SIG-M5 treated with dmso at 0.1 percent for 504 hours (cell line): ENCODE data around the gene DNAJC4.

Experiments used
- DNase-seq: peaks from one replicate; lab custom pipeline; 2025; ENCODE audit not compliant: unreplicated experiment; lab: John Stamatoyannopoulos, UW

DNAJC4 gene, protein sequence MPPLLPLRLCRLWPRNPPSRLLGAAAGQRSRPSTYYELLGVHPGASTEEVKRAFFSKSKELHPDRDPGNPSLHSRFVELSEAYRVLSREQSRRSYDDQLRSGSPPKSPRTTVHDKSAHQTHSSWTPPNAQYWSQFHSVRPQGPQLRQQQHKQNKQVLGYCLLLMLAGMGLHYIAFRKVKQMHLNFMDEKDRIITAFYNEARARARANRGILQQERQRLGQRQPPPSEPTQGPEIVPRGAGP

DNA sequence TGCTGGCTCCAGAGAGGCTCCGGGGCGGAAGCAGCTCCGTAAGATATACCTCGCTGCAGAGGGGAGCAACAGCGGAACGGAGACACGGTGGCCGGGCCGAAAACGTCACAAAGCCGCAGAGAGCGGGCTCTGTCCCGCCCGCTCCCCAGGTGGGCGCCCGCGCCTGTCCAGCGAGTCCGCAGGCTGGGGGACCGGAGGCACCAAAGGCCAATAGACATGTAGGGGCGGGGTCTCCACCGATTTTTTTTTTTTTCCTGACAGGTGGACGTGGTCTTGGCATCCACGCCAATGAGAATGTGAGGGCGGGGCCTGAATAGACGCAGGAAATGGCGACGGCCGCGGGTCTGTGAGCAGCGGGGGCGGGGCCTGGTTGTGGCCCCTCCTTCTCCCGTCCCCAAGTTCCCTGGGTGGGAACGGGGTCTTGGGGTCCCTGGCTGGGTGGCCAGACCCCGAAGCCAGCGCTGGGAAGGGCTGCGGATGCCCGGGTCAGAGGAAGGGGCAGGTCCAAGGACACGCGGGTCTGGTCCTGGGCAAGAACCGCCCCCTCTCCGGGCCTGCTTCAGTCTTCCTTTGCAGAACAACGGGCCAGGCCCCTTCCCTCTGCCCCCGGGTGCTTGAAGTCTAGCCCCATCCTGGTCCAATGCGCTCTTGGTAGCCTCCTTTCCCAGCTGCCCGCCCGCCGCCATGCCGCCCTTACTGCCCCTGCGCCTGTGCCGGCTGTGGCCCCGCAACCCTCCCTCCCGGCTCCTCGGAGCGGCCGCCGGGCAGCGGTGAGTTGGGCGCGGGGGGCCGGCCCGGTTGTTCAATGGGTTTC lies at the start of gene DNAJC4:
TSS of gene DNAJC4 (plus strand) at position 378 of the 814 bp plus-strand sequence. CDS start at position 685, 307 bp downstream.
- DNase-seq: peak; percentile 84

DNA sequence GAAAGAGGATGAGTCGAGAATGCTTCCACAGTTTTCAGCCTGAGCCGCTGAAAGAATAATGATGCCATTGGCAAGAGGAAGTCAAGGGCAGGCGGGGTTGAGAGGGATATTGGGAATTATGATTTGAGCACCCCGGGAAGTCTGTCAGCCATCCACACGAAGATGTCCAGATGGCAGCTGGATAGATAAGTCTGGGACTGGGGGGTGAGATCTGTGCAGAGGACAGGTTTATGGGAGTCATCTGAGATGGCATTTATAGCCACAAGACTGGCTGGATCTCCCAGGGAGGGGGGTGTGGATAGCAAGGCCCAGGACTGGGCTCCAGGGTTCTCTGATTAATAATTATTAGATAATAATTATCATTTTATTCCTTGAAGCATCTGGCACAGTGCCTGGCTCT lies 49.5 kb upstream of the DNAJC4 start:
- no peak for DNase-seq

DNA sequence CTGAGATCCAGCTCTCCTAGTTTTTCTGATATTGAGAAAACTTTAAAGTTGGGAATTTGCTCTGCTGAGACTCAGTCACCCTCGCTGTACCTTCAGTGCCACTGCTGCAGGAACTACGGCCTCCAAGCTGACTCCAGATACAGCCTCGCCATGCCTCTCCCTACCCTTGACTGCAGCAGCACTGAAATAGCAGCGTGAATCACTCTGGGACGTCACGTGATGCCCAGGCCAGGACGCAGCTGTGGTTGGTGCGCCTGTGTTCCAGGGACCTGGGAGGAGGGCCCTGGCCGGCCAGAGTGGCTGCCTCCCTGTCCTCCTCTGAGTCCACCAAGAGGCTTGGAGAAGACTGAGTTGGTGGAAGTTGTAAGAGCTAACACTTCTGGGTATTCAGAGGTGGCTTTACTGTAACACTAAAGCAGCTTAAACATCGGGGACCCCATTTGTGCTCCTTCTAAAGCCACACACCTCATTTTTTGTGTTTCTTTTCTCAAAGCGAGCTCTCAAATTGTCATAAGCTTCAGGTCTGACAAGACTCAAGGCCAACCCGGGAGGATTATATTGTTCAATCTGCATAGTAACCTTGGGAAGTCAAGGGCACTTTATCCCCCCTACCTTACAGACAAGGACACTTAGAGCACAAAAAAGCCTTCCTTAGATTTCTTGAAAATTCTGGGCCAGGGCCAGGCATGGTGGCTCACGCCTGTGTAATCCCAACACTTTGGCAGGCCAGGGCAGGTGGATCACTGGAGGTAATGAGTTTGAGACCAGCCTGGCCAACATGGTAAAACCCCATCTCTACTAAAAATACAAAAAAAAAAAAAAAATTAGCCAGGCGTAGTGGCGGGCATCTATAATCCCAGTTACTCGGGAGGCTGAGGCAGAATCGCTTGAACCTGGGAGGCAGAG lies 48.6 kb upstream of the DNAJC4 start:
- peak; percentile 84 for DNase-seq

DNA sequence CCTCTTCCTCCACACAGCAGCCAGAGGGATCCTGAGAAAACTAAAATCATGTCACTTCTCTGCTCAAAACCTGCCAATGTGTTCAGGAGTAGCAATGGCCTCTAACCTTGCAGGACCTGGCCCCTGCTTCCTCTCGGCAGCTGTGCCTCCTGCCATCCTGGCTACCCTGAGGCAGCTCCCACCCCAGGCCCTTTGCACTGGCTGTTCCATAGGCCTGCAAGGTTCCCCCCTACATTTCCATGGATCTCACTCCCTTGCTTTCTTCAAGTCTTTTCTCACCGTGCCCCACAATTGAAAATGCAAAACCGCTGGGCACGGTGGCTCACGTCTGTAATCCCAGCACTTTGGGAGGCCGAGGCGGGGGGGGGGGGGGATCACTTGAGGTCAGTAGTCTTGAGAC lies 46.5 kb upstream of the DNAJC4 start:
- no peak for DNase-seq

DNA sequence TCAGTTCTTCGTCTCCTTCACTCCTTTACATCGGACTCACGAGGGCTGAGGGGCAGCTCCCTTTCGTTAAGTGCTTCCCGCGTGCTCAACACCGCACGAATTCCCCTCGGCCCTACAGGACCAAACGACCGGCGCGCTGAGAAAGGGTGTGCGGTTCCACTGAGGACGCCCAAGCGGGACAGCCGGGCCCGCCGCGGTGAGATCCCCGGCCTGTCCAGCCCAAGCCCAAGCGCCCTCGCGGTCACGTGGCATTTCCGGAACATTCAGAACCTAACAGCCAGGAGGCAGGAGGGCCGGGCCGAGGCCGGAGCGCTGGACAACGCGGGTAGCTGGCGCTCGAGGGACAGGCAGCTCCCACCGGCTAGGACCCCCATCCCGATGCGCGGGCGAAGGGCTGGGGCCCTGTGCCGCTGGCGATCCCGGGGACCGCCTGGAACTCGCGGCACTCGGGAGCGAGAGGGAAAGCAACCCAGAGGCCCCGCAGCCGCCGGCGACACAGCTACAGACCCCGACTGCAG lies 45.1 kb upstream of the DNAJC4 start:
- DNase-seq: peak; percentile 46

DNA sequence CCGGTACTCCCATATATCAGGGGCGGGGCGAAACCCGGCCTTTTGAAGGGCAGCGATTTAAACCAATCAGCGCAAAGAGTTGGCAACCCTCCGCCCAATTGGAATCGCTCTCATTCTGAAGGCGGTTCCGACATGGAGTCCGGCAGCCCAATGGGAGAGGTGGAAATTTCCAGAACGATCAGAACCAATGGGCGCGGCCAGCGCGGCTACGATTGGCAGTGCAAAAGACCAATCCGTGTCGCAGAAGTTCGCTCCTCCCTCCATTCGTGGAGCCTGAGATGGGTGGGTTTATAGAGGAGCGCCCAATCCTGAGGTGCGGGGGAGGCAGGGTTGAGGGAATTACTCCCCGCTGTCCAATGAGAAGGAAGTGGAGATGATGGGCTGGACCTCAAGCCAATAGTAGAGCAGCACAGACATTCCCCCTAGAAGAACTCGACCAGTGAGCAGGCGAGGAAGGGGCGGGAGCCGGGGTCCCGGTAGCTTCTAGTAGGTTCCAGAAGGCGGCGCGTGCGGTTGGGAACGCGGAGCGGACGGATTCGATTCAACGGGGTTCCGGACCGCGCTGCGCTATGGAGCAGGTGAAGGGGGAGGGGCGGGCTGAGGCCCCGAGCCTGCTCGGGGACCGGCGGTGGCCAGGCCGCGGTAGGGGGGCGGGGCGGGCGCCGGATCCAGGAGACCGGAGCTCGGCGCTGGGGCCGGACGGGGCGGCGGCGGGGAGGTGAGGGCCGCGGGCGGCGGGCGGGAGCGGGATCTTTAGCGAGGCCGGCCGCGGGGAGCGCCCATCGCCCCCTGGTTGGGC lies 44.5 kb upstream of the DNAJC4 start, which contains the start of gene STIP1:
TSS of gene STIP1 (plus strand) at position 479 of the 799 bp plus-strand sequence. CDS start at position 570, 91 bp downstream.
- peak; percentile 100 for DNase-seq

DNA sequence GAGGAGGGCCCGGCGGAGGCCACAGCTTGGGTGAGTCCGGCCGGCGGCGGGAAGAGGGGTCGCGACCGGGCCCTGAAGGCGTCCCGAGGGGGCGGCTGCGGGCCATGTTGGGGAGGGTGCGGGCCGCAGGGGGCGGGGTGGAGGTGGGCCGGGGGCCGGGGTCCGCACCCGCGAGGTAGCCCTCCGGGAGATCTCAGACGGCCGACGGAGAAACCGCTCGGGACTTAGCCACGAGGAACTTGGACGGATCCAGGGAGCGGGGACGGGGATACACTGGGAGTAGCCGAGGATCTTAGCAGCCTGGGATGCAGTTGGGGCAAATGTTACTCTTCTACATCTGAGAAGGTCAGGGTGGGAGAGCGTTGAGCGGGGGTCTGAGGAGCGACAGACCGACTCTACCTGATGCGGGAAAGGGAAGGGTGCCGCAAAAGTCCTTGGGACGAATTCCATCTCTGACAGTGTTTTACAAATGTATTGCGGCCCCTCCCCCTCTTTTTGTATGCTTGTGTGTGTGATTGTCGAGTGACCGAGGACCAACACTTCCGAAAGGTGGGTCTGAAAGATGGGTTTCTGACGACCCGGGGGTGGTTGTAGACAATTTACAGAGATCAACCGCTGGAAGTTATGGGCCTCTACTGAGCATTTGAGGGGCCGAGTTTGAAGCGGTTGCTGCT lies 43.7 kb upstream of the DNAJC4 start:
- DNase-seq: no peak

DNA sequence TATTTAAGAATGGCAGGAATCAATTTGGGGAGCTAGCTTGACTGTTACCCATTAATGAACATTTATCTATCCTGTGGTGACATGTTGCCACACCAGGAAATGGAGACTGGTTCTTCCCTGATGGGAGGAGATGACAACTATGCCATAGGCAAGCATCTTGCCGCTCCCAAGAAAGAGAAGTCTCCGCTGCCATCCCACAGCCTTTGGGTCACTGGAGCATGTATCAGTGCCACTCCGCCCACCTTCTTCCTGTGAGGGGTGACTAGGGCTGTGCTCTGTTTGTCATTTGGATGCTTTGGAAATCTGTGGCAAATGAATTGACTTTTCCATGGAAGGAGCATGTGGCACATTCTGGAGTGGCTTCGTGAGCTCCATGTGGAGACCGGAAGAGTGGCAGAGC lies 37.9 kb upstream of the DNAJC4 start:
- DNase-seq: no peak

DNA sequence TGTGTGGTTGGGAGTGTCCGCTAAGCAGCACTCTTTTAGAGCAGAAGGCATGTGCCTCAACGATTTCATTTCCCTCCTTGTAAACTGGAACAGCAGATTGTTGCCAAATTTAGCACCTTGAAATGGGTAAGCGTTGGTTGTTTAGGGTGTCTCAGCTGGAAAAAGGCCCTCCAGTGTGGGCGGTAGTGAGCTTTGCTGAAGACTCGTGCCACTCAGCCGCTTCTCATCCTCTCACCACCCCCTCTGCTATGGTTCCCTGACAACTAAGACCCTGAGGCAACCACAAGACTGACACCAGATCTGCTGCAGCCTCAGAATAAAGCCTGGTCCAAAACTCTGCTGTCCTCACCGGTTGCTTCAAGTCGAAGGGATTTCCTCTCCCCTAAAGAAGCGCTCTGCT lies 33.7 kb upstream of the DNAJC4 start:
- DNase-seq: no peak

DNA sequence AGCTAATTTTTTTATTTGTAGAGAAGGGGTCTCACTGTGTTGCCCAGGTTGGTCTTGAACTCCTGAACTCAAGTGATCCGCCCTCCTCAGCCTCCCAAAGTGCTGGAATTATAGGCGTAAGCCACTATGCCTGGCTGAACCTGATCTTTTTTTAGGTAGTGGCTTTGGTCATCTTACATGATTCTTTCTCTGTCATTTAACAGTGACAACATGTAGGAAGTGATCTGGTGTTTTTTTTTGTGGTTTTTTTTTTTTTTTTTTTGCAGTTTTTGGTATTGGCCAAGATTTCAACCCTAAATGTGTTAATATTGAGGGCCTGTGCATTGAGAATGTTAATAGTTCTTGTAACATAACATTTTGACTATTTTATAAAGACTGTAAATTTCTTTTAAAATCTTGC lies 31.8 kb upstream of the DNAJC4 start:
- no peak for DNase-seq

DNA sequence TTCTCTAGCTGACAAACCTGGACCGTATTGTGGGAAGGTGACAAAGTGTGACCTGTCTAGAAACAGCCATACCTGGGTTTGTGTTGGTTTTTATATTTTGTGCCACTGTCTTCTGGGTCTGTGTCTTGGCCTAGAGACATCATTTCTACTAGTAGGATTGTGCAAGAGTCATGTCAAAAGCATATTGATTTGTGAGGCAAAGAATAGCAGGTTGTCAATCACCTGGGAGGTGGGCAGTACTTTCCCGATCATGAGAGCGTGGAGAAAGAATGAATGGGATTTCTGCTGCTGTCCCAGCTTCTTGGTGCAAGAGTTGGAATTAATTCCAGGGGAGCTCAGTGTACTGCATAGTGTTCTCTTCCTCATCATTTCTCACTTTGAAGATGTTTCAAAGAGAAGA lies 28.8 kb upstream of the DNAJC4 start:
- DNase-seq: no peak

DNA sequence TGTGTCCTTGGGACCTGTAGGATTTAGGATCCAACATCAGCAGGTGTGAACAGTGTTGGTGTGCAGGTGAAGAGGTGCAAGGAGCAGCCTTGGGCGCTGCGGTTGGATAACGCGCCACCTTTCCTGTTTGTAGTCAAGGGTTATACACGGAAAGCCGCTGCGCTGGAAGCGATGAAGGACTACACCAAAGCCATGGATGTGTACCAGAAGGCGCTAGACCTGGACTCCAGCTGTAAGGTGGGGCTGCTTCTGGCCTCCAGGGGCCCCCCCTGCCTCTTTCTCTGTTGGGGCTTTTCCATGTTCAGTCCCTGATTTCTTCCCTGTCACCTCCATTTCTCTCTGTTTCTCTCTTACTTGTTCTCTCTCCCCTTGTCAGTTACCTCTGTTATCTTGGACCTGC lies 27.4 kb upstream of the DNAJC4 start:
- no peak for DNase-seq

DNA sequence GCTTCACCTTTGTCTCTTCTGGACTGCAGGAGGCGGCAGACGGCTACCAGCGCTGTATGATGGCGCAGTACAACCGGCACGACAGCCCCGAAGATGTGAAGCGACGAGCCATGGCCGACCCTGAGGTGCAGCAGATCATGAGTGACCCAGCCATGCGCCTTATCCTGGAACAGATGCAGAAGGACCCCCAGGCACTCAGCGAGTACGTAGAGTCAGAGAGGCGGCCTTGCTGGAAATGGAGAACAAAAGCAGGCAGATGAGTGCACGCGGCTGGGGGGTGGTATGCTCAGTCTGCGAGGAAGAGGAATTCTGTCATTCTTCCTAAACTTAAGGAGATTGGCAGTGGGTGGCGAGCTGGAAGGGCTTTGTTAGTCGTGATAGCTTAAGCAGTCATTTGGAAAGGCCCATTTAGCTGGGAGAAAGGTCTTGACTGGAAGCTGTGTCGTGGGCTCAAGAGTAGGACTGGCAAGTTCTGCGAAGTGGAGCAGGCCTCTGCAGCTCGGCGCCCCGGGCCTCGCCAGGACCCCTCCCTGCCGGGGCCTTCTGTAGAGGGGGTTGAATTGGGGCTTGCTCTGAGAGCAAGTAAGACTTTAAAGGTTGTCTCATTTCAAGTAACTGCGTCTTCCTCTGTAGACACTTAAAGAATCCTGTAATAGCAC lies 26.8 kb upstream of the DNAJC4 start:
- no peak for DNase-seq

DNA sequence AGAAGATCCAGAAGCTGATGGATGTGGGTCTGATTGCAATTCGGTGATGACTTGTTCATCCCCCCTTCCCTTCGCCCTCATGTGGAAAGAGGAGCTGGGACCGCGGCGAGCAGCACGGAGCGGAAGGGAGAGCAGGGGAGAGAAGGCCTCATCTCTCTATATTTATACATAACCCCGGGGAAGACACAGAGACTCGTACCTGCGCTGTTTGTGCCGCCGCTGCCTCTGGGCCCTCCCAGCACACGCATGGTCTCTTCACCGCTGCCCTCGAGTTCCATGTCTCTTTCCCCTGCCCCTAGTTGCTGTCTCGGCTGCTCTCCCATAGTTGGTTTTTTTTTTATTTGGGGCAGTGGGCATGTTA lies 26.3 kb upstream of the DNAJC4 start:
- no peak for DNase-seq

DNA sequence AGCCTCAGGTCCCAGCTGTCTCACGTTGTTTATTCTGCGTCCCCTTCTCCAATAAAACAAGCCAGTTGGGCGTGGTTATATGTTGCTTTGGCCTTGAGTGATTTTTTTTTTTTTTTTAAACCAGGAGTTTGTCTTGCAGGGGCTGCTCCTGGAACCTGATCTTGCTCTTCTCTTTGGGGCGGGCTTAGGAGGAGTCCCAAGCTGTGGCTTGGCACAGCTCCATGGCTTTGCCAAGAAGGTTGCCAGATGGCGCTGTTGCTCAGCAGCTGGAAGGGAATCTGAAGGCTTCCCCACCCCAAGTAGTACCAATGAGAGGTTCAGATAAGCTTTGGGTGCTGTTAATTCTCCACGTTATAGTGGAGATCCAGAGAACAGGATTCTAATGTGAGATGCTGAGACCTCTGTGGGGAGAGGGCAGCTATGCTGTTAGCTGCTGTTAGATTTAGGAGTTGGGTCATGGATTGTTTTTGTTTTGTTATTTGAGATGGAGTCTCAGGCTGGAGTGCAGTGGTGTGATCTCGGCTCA lies 25.8 kb upstream of the DNAJC4 start:
- DNase-seq: peak; percentile 89

DNA sequence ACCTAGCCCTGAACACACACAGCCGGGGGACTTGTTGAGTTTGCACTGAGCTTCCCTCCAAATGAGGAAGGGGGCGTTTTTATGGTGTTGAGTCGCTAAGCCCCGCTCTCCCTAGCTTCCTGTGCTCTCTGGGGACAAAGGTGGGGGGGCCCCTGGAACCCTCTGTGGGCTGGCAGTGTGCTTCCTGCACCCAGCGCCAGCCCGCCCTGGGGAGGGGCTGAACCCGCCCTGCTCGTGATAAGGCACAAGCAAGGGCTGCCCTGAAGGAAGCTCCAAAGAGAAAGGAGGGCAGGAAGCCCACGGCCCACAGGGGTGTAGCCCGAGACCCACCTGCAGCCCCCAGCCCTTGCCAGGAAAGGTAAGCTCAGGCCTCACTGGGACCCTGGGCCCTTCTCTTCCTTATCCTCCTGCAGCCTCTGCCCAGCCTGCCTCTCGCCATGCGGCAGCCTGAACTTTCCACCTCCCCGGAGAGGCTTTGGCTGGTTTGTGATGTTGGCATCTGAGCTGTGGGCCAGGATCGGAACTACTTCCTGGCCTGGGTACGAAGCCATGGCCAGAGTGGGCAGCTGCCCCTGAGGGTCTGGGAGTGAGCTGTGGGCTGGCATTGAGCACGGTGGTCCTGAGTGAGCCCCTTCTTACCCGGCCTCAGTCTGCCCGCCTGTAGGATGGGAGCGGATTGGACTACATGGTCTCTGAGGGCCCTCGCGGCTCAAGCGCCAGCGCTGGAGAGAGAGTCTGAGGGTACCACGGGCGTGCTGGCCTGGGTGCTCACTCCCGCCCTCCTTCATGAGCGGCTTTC lies 23.7 kb upstream of the DNAJC4 start, which contains the start of gene FERMT3:
TSS of gene FERMT3 (plus strand) at position 265 of the 799 bp plus-strand sequence. CDS start 644 bp downstream, outside the sequence.
- DNase-seq: peak; percentile 60

DNA sequence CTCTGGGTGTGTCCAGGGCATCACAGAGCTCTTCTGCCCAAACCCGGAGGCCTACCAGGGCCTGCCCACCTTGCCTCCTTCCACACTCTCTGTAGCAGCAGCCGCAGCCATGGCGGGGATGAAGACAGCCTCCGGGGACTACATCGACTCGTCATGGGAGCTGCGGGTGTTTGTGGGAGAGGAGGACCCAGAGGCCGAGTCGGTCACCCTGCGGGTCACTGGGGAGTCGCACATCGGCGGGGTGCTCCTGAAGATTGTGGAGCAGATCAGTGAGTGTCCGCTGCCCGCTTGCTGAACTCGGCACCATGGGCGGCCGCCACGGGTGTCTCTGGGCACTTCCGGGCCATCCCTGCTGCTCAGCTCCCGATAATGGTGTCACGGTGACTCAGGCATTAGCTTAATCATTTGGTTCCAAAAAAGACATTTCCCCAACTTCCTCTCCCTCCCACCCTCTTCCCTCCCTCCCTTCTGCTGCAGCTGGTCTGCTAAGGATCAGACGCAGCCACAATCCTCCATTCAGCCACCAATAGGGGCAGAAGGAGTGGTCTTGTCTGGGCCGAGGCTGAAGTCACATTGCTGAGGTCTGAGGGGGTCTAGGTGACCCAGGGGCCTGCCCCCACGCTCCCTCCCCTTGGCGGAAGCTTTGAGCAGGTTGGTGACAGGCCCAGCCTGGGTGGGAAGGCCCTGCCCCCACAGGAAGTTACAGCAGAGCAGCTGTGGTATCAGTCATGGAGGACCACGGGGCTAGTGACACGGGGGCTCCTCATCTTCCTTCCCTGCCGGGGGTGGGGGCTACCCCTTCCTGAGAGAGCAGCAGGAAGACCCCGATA lies 22.9 kb upstream of the DNAJC4 start:
- DNase-seq: peak; percentile 90
